ENCODE measurements around the gene HID1.

The HID1 gene

DNA sequence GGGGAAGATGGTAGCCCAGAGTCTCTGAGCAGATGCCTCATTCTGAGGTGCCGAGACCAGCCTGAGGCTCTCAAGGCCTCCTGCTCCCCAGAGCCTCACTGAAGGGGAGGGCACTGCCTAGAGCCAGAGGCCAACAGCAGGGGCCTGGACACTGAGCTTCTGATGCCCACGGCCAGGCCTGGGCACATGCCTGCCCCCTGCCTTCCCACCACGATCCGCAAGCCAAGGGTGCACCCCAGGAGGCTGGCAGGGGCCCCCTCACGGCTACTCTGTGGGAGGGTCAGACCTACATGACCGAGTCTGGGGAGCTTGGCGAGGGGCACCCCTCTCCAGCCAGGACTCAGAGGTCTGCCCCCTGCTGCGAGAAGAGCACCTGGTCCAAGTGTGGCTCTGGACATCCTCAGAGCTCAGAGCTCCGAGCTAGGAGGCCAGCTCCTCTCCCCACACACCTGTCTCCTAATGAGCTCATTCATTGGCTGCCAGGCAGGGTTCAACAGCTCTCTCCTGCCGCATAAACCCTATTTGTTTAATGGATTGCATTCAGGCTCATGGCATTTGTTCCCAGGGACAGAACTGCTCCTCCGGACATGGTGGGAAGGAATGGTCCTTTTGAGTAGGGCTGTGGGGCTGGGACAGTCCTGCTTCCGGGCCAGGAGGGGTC, 23.0 kb downstream of the HID1 start:
- no peak for DNase-seq

DNA sequence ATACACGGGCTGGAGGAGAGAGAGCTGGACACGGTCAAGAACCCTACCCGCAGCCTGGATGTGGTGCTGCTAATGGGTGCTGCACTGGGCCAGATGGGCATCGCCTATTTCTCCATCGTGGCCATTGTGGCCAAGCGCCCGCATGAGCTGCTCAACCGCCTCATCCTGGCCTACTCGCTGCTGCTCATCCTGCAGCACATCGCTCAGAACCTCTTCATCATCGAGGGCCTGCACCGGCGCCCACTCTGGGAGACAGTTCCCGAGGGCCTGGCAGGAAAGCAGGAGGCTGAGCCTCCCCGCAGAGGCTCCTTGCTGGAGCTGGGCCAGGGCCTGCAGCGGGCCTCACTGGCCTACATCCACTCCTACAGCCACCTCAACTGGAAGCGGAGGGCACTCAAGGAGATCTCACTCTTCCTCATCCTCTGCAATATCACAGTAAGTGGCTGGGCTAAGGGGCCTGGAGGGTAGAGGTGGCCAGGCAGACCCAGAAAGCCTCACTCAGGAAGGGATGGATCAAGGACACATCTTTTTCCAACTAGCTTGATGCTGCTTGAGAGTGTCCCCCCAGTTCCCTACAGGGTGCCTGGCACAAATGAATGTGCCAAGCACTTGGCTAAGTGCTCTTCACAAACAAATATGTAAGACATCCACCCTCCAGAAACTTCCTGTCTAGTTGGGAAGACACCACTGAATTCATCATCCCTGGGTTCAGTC, 25.4 kb downstream of the HID1 start:
- DNase-seq = no peak

- no peak for DNase-seq
These were observed 25.9 kb downstream of the HID1 start for GRCh38 chr17:74946641-74947040.

- DNase-seq = no peak
These were observed 27.0 kb downstream of the HID1 start for GRCh38 chr17:74945543-74945942.

- DNase-seq = no peak
These were observed 28.6 kb downstream of the HID1 start for GRCh38 chr17:74943808-74944522.

DNA sequence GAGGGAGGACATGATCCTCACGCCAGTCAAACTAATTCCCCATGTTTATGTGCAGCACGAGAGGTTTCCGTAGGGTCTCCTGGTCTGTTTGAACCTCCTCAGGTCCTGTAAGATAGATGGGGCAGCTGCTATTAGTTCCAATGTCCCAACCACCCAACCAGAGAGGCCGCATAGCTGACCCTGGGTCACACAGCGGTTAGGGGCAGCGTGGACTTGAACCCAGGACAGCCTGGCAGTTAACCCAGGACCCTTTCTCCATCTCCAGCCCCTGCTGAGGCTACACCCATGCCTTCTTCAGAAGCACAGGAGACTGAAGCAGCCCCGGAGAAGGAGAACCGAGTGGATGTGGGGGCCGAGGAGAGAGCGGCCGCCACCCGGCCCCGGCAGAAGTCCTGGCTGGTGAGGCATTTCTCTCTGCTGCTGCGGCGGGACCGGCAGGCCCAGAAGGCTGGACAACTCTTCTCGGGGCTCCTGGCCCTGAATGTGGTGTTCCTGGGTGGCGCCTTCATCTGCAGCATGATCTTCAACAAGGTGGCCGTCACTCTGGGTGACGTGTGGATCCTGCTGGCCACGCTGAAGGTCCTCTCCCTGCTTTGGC, 31.3 kb downstream of the HID1 start:
- DNase-seq = no peak

- DNase-seq = no peak
These were observed 33.0 kb downstream of the HID1 start for GRCh38 chr17:74939534-74939933.

DNA sequence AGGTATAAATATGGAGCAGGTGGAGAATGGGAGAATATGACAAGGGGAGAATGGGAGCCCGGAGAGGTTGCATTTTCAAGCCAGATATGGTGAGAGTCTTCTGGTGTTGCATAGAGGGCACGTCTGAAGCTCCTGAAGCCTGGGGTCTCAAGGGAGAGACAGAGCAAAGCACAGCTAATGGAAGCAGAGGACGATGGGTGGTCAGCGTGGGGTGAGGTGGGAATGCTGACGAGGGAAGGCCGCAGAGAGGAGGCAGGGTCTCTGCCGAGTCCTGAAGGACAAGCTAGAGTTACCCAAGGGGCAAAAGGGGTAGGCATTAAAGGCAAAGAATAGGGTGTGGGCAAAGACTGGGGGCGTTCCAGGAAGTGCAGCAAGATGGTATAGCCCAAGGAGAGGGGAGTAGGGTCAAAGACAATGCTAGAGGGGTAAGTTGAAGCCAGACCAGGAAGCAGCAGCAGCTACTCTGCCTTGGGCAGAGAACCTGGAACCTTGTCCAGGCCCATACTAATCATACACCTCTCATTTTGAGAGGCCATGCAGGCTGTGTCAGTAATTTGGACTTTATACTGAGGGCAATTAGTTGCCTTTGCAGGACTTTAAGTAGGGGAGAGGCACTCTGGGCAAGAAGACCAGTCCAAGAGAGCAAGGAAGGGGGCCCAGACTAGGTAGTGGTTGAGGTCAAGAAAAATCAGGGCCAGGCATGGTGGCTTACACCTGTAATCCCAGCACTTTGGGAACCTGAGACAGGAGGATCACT, 34.2 kb downstream of the HID1 start:
- DNase-seq = no peak

DNA sequence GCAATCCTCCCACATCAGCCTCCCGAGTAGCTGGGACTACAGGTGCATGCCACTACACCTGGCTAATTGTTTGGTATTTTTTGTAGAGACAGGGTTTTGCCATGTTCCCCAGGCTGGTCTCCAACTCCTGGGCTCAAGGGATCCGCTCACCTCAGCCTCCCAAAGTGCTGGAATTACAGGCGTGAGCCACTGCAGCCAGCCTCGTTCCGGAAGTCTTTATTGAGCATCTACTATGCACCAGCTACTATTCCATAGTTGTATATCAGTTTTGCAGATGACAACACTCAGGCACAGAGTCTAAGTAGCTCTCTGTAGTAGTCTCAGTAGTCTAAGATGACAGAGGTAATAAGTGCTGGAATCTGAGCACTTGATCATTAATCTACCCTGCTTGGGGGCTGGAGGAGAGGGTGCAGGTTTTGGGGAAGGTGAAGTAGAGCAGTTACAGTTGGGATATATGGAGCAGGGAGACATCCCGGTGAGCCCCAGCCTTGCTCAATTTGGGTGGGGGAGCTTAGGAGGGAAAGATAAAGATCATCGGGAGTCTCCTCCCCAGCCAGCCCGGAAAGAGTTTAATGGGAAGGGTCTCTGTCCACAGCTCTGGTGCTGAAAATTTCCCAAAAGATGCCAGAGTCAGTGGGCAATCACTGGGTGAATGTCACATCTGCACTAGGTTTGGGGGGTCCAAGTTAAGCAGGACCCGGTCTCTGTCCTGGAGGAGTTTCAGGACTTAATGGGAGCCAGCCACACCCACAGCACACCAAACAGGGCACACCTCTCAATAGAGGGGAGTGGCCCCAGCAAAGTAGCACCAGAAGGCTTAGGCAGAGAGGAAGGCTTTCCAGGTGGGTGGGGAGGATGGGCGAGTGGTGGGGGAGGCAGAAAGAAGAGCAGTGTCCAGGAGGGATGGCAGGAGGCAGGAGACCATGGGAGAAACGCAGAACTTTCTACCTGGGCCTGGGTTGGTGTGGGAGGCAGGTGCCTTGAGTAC, 35.2 kb downstream of the HID1 start:
- DNase-seq = no peak

- no peak for DNase-seq
These were observed 36.1 kb downstream of the HID1 start for GRCh38 chr17:74936470-74936799.

DNA sequence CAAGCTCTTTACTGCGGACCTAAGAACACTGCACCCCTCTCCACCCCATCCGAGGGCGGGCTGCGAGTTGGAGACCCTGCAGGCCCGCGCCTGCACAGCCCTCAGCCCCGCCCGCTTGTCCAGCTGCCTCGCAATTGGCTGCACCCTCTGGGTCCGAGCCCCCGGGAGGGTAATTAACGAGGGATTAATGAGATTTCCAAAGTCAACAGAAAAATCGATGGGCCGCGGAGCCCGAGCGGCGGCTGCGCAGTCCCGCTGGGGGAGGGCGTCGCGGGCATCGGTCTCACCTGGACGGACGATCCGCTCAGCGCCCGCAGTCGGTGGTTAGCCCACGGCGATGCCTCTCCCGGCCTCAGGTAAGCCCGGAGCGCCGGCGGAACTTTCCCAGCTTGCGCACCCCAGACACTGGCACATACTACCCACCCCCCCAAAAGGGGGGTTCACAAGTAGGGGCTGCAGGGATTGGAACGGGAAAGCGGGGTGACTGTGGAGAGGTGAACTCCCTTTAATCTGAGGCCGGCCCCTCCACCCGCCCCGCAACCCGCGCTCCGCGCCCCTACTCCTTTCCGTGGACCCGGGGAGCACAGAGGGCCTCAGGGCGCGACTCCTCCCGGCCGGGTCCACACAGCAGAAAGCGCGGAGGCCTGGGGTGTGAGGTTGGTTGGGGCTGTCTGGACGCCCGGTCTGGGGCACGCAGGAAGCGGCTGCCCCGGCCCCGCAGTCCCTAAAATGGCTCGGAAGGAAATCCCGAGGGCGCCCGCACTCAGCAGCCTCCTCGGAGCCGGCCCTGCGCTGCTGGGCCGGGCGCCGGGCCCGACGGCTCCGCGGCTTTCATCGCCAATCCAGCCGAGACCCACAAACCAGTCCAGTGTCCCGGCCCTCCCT, 36.7 kb downstream of the HID1 start, which contains the start of gene OTOP3:
Gene OTOP3 (plus strand): TSS at position 314 of the 885 bp plus-strand sequence. CDS start 24 bp downstream, at position 338.
- no peak for DNase-seq

- DNase-seq = no peak
These were observed 37.5 kb downstream of the HID1 start for GRCh38 chr17:74935048-74935447.

GRCh38 chr17:74930535-74931036, 42.0 kb downstream of the HID1 start:
- no peak for DNase-seq

DNA sequence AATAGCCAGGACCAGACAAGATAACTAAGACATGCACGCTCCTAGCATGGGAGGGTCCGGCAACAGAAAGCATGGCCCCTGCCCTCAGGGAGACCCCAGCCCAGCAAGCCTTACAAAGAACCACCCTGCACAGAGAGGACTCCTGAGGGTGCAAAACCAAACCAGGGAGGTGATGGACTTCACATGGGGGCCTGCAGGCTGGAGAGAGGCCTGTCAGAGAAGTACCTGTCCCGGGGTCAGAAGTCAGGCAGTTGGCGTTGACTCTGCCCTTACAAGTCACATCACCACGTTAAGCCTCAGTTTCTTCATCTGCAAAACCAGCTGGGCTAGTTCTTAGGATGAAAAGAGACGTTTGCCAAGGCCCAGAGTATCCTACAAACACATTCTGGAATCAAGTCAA, 43.8 kb downstream of the HID1 start:
- DNase-seq = no peak

DNA sequence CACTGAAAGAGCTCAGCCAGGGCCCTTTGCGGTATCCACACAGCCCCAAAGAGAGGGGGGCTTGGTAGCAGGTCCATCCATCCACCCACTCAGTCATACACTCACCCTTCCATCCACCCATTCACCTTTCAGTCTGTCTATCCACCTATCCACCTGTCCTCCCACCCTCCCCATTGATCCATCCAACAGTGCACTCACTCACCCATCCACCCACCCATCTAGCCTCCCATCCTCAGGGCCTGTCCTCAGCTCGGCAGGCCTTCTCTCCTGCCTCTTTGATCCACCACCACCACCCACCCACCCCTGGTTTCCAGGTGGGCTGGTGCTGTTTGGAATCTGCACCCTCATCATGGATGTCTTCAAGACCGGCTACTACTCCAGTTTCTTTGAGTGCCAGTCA, 47.3 kb downstream of the HID1 start:
- no peak for DNase-seq

DNA sequence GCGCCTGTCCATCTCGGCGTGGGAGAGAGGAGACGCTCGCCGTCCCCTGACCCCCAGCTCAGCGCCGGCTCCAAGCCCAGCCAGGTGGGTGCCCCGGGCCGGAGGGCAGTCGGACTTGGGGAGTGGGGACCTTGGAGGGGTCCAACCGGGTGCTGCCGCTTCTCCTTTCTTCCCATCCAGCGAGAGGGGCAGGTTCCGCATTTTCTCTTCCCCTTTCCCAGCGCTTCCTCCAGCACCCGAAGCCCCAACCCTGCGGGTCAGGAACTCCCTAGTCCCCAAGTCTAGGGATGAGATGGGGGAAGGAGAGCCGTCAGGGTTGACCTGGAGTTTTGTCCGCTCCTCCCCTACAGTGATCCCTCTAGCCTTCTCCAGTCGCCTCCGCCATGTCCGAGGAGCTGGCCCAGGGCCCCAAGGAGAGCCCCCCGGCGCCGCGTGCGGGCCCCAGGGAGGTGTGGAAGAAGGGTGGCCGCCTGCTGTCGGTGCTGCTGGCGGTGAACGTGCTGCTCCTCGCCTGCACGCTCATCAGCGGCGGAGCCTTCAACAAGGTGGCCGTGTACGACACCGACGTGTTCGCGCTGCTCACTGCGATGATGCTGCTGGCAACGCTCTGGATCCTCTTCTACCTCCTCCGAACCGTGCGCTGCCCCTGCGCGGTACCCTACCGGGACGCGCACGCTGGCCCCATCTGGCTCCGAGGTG, 48.2 kb downstream of the HID1 start, which contains the start of gene OTOP2:
Gene OTOP2 (plus strand): TSS at position 24 of the 699 bp plus-strand sequence. CDS start 360 bp downstream, at position 384.
- peak in 1 of 5 experiments; percentile 29 for DNase-seq

- DNase-seq = peak; percentile 36 to 59 (median 57)
These were observed 48.9 kb downstream of the HID1 start for GRCh38 chr17:74923538-74924249.

- DNase-seq = peak in 1 of 5 experiments; percentile 4
These were observed 49.6 kb downstream of the HID1 start, which contains the start of gene USH1G for GRCh38 chr17:74922694-74923537. Gene USH1G (minus strand): TSS chr17:74923255. CDS start chr17:74923073, 182 bp downstream.
